Panc1 (cell line): ENCODE data around the gene USB1. TPM values are rescaled to one million over a fixed set of nuclear protein-coding genes. Genes with fewer than 3 reads are reported as not detected.

Experiments
- ATAC-seq: fragments of 200-7000 bp; cut with Tn5 transposase; 2 replicates; pipeline ENCODE4 v1.9.1; 2020; ENCODE audit warnings: mild to moderate bottlenecking, moderate library complexity
- BruUV-seq: library from RNA; stranded (reverse); fragments of 400-500 nt; replicated peaks from 2 replicates; lab custom pipeline; 2021; lab: Mats Ljungman, UMichigan
- CTCF ChIA-PET: fragments of 300-600 bp; sonication (Branson Sonifier 250); formaldehyde crosslinking; loops from one replicate; lab custom pipeline; 2022; ENCODE audit warnings: antibody characterized with exemption; lab: Charles Lee
- POLR2A ChIA-PET: fragments of 300-600 bp; sonication (Branson Sonifier 250); formaldehyde crosslinking; loops from one replicate; lab custom pipeline; 2022; ENCODE audit warnings: antibody characterized with exemption; lab: Charles Lee
- DNase-seq: peaks from one replicate; pipeline ENCODE4 v3.0.0-alpha.2; 2010; ENCODE audit warnings: low read depth, low spot score
- H3K27ac ChIP-seq: 2 replicates; pipeline ENCODE4 v1.5.1; 2011; ENCODE audit warnings: mild to moderate bottlenecking, low read length, inconsistent platforms
- H3K27me3 ChIP-seq: fragments of 200-500 bp; sonication (Bioruptor generic); 2 replicates; pipeline ENCODE4 v1.6.0; 2014; ENCODE audit warnings: low read length, inconsistent platforms; ENCODE audit not compliant: control insufficient read depth, insufficient read depth
- H3K36me3 ChIP-seq: fragments of 200-500 bp; sonication (Bioruptor generic); 2 replicates; pipeline ENCODE4 v1.5.1; 2014; ENCODE audit warnings: inconsistent platforms, mild to moderate bottlenecking, low read length, moderate library complexity; ENCODE audit not compliant: control insufficient read depth, insufficient read depth
- H3K4me1 ChIP-seq: 2 replicates; pipeline ENCODE4 v1.5.1; 2011; ENCODE audit warnings: inconsistent platforms, mild to moderate bottlenecking, low read length, moderate library complexity; ENCODE audit not compliant: control insufficient read depth, insufficient read depth
- H3K4me3 ChIP-seq, 2 experiments: 2 replicates each; pipeline ENCODE4 v1.5.1; 2011 to 2012; ENCODE audit warnings: low read depth in 2 of 2, low read length in 2 of 2, mild to moderate bottlenecking in 2 of 2, inconsistent platforms in 1 of 2, moderate library complexity in 1 of 2
- H3K9me3 ChIP-seq: fragments of 200-500 bp; sonication (Bioruptor generic); 2 replicates; pipeline ENCODE4 v1.5.1; 2014; ENCODE audit warnings: low read depth, mild to moderate bottlenecking, inconsistent platforms, low read length, moderate library complexity; ENCODE audit not compliant: control insufficient read depth, insufficient read depth
- POLR2AphosphoS5 ChIP-seq: IDR thresholded peaks from 2 replicates; pipeline ENCODE4 v1.6.1; 2012; ENCODE audit warnings: mild to moderate bottlenecking, low read depth, low read length, moderate library complexity
- SIN3A ChIP-seq: IDR thresholded peaks from 2 replicates; pipeline ENCODE4 v1.6.1; 2012; ENCODE audit warnings: low read depth, mild to moderate bottlenecking, low read length, moderate library complexity, borderline replicate concordance; ENCODE audit not compliant: insufficient read depth
- TCF7L2 ChIP-seq: IDR thresholded peaks from 2 replicates; pipeline ENCODE4 v1.6.1; 2011; ENCODE audit warnings: mild to moderate bottlenecking, low read depth, low read length, inconsistent platforms
- in situ Hi-C: cut with HindIII; loops from 2 replicates; pipeline ENCODE4 v1.10.0; 2016; ENCODE audit warnings: low sequenced_read_pairs, low pct_unique_long_range_greater_than_20kb
- intact Hi-C: fragments of 100-400 bp; cut with micrococcal nuclease; formaldehyde crosslinking; loops from one replicate; pipeline ENCODE4 v1.10.0; 2022; ENCODE audit not compliant: unreplicated experiment
- total RNA-seq: library from RNA; stranded (reverse); gene quantifications from one replicate; pipeline ENCODE4 v1.2.1, GENCODE V29; 2021; ENCODE audit not compliant: unreplicated experiment
- TF ChIP-seq, protein P1 (sequence below), 2 experiments: IDR thresholded peaks; 2 replicates each; pipeline ENCODE4 v1.6.1; 2011 to 2012; ENCODE audit warnings: low read depth in 2 of 2, control low read depth in 1 of 2, low read length in 1 of 2, mild to moderate bottlenecking in 1 of 2, moderate library complexity in 1 of 2; ENCODE audit not compliant: insufficient read depth in 1 of 2
- TF ChIP-seq, protein P2 (sequence below): fragments of 450-650 bp; IDR thresholded peaks from 2 replicates; pipeline ENCODE4 v1.5.1; 2017; ENCODE audit warnings: mild to moderate bottlenecking

The USB1 gene
- total RNA-seq, 1 experiment from 2014 or later = 58.2 TPM

- Histone ChIP-seq H3K27me3 (no peaks in the 10 kb centered on the region), H3K4me1 (no peaks in the 10 kb centered on the region), H3K27ac (no peak overlapping the region), H3K9me3 (no peaks in the 10 kb centered on the region), H3K36me3 (no peaks in the 10 kb centered on the region; the same call in 1 of the 2 replicates), H3K4me3 (no peak overlapping the region)
- TF ChIP-seq TCF7L2 (no peak), POLR2AphosphoS5 (no peak), SIN3A (no peak)
- TF ChIP-seq, protein P1, sequence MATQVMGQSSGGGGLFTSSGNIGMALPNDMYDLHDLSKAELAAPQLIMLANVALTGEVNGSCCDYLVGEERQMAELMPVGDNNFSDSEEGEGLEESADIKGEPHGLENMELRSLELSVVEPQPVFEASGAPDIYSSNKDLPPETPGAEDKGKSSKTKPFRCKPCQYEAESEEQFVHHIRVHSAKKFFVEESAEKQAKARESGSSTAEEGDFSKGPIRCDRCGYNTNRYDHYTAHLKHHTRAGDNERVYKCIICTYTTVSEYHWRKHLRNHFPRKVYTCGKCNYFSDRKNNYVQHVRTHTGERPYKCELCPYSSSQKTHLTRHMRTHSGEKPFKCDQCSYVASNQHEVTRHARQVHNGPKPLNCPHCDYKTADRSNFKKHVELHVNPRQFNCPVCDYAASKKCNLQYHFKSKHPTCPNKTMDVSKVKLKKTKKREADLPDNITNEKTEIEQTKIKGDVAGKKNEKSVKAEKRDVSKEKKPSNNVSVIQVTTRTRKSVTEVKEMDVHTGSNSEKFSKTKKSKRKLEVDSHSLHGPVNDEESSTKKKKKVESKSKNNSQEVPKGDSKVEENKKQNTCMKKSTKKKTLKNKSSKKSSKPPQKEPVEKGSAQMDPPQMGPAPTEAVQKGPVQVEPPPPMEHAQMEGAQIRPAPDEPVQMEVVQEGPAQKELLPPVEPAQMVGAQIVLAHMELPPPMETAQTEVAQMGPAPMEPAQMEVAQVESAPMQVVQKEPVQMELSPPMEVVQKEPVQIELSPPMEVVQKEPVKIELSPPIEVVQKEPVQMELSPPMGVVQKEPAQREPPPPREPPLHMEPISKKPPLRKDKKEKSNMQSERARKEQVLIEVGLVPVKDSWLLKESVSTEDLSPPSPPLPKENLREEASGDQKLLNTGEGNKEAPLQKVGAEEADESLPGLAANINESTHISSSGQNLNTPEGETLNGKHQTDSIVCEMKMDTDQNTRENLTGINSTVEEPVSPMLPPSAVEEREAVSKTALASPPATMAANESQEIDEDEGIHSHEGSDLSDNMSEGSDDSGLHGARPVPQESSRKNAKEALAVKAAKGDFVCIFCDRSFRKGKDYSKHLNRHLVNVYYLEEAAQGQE (IDR thresholded peaks at IDR 0.05; ENCODE audit: insufficient read depth in 1 of 2, low read depth in 2 of 2, low read length in 1 of 2) = no peak
- TF ChIP-seq, protein P2, sequence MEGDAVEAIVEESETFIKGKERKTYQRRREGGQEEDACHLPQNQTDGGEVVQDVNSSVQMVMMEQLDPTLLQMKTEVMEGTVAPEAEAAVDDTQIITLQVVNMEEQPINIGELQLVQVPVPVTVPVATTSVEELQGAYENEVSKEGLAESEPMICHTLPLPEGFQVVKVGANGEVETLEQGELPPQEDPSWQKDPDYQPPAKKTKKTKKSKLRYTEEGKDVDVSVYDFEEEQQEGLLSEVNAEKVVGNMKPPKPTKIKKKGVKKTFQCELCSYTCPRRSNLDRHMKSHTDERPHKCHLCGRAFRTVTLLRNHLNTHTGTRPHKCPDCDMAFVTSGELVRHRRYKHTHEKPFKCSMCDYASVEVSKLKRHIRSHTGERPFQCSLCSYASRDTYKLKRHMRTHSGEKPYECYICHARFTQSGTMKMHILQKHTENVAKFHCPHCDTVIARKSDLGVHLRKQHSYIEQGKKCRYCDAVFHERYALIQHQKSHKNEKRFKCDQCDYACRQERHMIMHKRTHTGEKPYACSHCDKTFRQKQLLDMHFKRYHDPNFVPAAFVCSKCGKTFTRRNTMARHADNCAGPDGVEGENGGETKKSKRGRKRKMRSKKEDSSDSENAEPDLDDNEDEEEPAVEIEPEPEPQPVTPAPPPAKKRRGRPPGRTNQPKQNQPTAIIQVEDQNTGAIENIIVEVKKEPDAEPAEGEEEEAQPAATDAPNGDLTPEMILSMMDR = no peak
- ATAC-seq (no peak), DNase-seq (no peak)
- POLR2A ChIA-PET = interaction anchor here (0.6 kb wide), 1 partner anchor 81 kb away, joined by 4 read pairs; no protein-coding TSS in a partner anchor
- intact Hi-C loops = loop anchor here (2.0 kb wide), 1 partner anchor 101 kb away; the partner anchor contains the start of gene CFAP20
- CTCF ChIA-PET = interaction anchor here (0.7 kb wide), 1 partner anchor 171 kb away, joined by 3 read pairs; no protein-coding TSS in a partner anchor
- in situ Hi-C loops = no loop called here
- no TSS peak for BruUV-seq
Measured at GRCh38 chr16:58027916-58028455, 26.8 kb downstream of the USB1 start.

- POLR2A ChIA-PET = no interaction called here
Measured at GRCh38 chr16:58028541-58029070, 27.4 kb downstream of the USB1 start.

More at GRCh38 chr16:58028541-58029070, 27.4 kb downstream of the USB1 start:
- Histone ChIP-seq H3K27me3 (no peaks in the 10 kb centered on the region), H3K27ac (no peak overlapping the region), H3K4me1 (no peaks in the 10 kb centered on the region), H3K4me3 (no peak overlapping the region), H3K9me3 (no peaks in the 10 kb centered on the region), H3K36me3 (no peaks in the 10 kb centered on the region; the same call in 1 of the 2 replicates)
- BruUV-seq = no TSS peak
- DNase-seq = no peak
- in situ Hi-C loops (no loop called here), intact Hi-C loops (no loop called here)
- TF ChIP-seq SIN3A (no peak), POLR2AphosphoS5 (no peak), TCF7L2 (no peak)
- TF ChIP-seq, protein P2 = no peak
- TF ChIP-seq, protein P1 (IDR thresholded peaks at IDR 0.05; ENCODE audit: insufficient read depth in 1 of 2, low read depth in 2 of 2, low read length in 1 of 2) = no peak
- no peak for ATAC-seq
- CTCF ChIA-PET = no interaction called here
